Caco-2 (cell line): ENCODE measurements around the gene LMAN2. TPM values are rescaled to one million over a fixed set of nuclear protein-coding genes. Genes with fewer than 3 reads are reported as not detected.

Source experiments
- BruUV-seq: library from RNA; stranded (reverse); fragments of 400-500 nt; replicated peaks from 2 replicates; lab custom pipeline; 2021; lab: Mats Ljungman, UMichigan
- CTCF ChIA-PET: fragments of 300-600 bp; sonication (Branson Sonifier 250); formaldehyde crosslinking; loops from one replicate; lab custom pipeline; 2022; ENCODE audit warnings: antibody characterized with exemption; lab: Charles Lee
- POLR2A ChIA-PET: fragments of 300-600 bp; sonication (Branson Sonifier 250); formaldehyde crosslinking; loops from one replicate; lab custom pipeline; 2022; ENCODE audit warnings: antibody characterized with exemption; lab: Charles Lee
- DNase-seq, 2 experiments: peaks; one replicate each; pipeline versions ENCODE4 v3.0.0 to v3.0.0-alpha.2; 2020 to 2022
- H3K27me3 ChIP-seq: replicated peaks from 2 replicates; pipeline ENCODE4 v1.6.0; 2011; ENCODE audit warnings: low read length; ENCODE audit not compliant: control insufficient read depth, insufficient read depth
- H3K36me3 ChIP-seq: 2 replicates; pipeline ENCODE4 v1.5.1; 2011; ENCODE audit warnings: low read length; ENCODE audit not compliant: control insufficient read depth, insufficient read depth
- H3K4me1 ChIP-seq: fragments of 250-450 bp; sonication (Bioruptor Pico); 2 replicates; pipeline ENCODE4 v1.5.1; 2020; ENCODE audit warnings: mild to moderate bottlenecking
- H3K4me3 ChIP-seq: 2 replicates; pipeline ENCODE4 v1.5.1; 2011; ENCODE audit warnings: low read depth, mild to moderate bottlenecking, control low read depth, low read length
- H3K9me3 ChIP-seq: fragments of 250-450 bp; sonication (Bioruptor Pico); 2 replicates; pipeline ENCODE4 v1.5.1; 2020; ENCODE audit warnings: mild to moderate bottlenecking, moderate library complexity
- H3K27ac Mint-ChIP-seq: one replicate; pipeline ENCODE4 v1.8.0; 2022; ENCODE audit warnings: mixed read lengths; ENCODE audit not compliant: unreplicated experiment
- H3K27me3 Mint-ChIP-seq: one replicate; pipeline ENCODE4 v1.8.0; 2022; ENCODE audit warnings: mixed read lengths; ENCODE audit not compliant: insufficient read depth, unreplicated experiment
- H3K36me3 Mint-ChIP-seq: one replicate; pipeline ENCODE4 v1.8.0; 2022; ENCODE audit warnings: mild to moderate bottlenecking, mixed read lengths; ENCODE audit not compliant: insufficient read depth, unreplicated experiment
- H3K4me1 Mint-ChIP-seq: one replicate; pipeline ENCODE4 v1.8.0; 2022; ENCODE audit warnings: low read depth, mixed read lengths; ENCODE audit not compliant: unreplicated experiment
- H3K4me3 Mint-ChIP-seq: one replicate; pipeline ENCODE4 v1.8.0; 2022; ENCODE audit warnings: mild to moderate bottlenecking, moderate library complexity, mixed read lengths; ENCODE audit not compliant: unreplicated experiment
- H3K9me3 Mint-ChIP-seq: one replicate; pipeline ENCODE4 v1.8.0; 2022; ENCODE audit warnings: mixed read lengths; ENCODE audit not compliant: unreplicated experiment
- CTCF ChIP-seq, 2 experiments: fragments of 200-600 bp in 1 of 2; IDR thresholded peaks; 1 replicate in 1 of 2; 2 replicates in 1 of 2; pipeline versions ENCODE4 v1.5.1 to v1.8.0; 2011 to 2022; ENCODE audit warnings: antibody characterized with exemption in 1 of 2, control low read depth in 1 of 2, inconsistent platforms in 1 of 2, low read depth in 1 of 2, low read length in 1 of 2, mild to moderate bottlenecking in 1 of 2, moderate library complexity in 1 of 2; ENCODE audit not compliant: insufficient read depth in 1 of 2, severe bottlenecking in 1 of 2, unreplicated experiment in 1 of 2
- intact Hi-C: fragments of 100-400 bp; cut with micrococcal nuclease; formaldehyde crosslinking; loops from one replicate; pipeline ENCODE4 v1.10.0; 2022; ENCODE audit not compliant: unreplicated experiment
- total RNA-seq: library from RNA; stranded (reverse); gene quantifications from 2 replicates; pipeline ENCODE4 v1.2.3, GENCODE V29; 2022

The LMAN2 gene
- total RNA-seq, 1 experiment from 2014 or later, result 241 TPM

- peaks cover 12% of the 10 kb centered on the region for H3K36me3 Mint-ChIP-seq
- TF ChIP-seq CTCF (IDR thresholded peaks at IDR 0.05; ENCODE audit: insufficient read depth in 1 of 2, low read depth in 1 of 2, low read length in 1 of 2, severe bottlenecking in 1 of 2, unreplicated experiment in 1 of 2), result peak; percentile 92 to 98
- H3K4me1 Mint-ChIP-seq, result peaks cover 16% of the 10 kb centered on the region
- Histone ChIP-seq H3K36me3 (no peaks in the 10 kb centered on the region), H3K9me3 (no peaks in the 10 kb centered on the region), H3K4me3 (no peak overlapping the region), H3K4me1 (peaks cover 22% of the 10 kb centered on the region), H3K27me3 (no peaks in the 10 kb centered on the region)
- POLR2A ChIA-PET, result interaction anchor here (1.7 to 2.3 kb wide), 3 partner anchors 12 to 39 kb away, joined by 4 to 13 read pairs (median 4); partner anchors contain the start of gene LMAN2
- no peaks in the 10 kb centered on the region for H3K9me3 Mint-ChIP-seq
- H3K27ac Mint-ChIP-seq, result peak overlapping the region; percentile 53
- no TSS peak for BruUV-seq
- DNase-seq, result peak; percentile 89 to 92
- H3K4me3 Mint-ChIP-seq, result peak overlapping the region; percentile 43
- H3K27me3 Mint-ChIP-seq, result peaks cover 3% of the 10 kb centered on the region
- CTCF ChIA-PET, result interaction anchor here (0.5 to 4.7 kb wide), 29 partner anchors 12 to 870 kb away, joined by 3 to 148 read pairs (median 4); partner anchors contain the start of genes GRK6, LMAN2, PDLIM7 and PFN3
- intact Hi-C loops, result loop anchor here (1.0 to 2.0 kb wide), 5 partner anchors 11 to 72 kb away; no protein-coding TSS in a partner anchor
These were observed 39.2 kb upstream of the LMAN2 start for GRCh38 chr5:177390363-177391300.

GRCh38 chr5:177389241-177390169 lies 38.0 kb upstream of the LMAN2 start:
- Histone ChIP-seq H3K4me1 (peaks cover 22% of the 10 kb centered on the region), H3K4me3 (no peak overlapping the region), H3K27me3 (no peaks in the 10 kb centered on the region), H3K36me3 (no peaks in the 10 kb centered on the region), H3K9me3 (no peaks in the 10 kb centered on the region)
- Mint-ChIP-seq H3K27me3 (no peaks in the 10 kb centered on the region), H3K4me3 (peak overlapping the region; percentile 17), H3K4me1 (peaks cover 16% of the 10 kb centered on the region), H3K36me3 (peaks cover 12% of the 10 kb centered on the region), H3K27ac (peak overlapping the region; percentile 33), H3K9me3 (no peaks in the 10 kb centered on the region)
- DNase-seq, result peak; percentile 49 to 69
- no TSS peak for BruUV-seq
- CTCF ChIA-PET, result interaction anchor here (1.0 to 4.7 kb wide), 8 partner anchors 11 to 112 kb away, joined by 3 to 148 read pairs (median 16); partner anchors contain the start of genes LMAN2, PDLIM7 and PFN3
- TF ChIP-seq CTCF (IDR thresholded peaks at IDR 0.05; ENCODE audit: insufficient read depth in 1 of 2, low read depth in 1 of 2, low read length in 1 of 2, severe bottlenecking in 1 of 2, unreplicated experiment in 1 of 2), result no peak
- intact Hi-C loops, result loop anchor here (1.0 to 2.0 kb wide), 5 partner anchors 10 to 71 kb away; no protein-coding TSS in a partner anchor
- POLR2A ChIA-PET, result interaction anchor here (0.7 to 2.3 kb wide), 6 partner anchors 11 to 38 kb away, joined by 3 to 13 read pairs (median 4); partner anchors contain the start of genes GRK6 and LMAN2
